ENCODE results near the gene LMBRD1.
A peak's percentile ranks its signal among the peaks of the same experiment; 100 is the strongest.

Gene LMBRD1

GRCh38 chr6:69813508-69813907 is 16.7 kb upstream of the LMBRD1 start:
- peak overlapping the region; percentile 77 for H2AFZ ChIP-seq (ENCODE audit: low read length)
- H3K79me2 ChIP-seq (ENCODE audit: insufficient read depth, low read length) = no peaks in the 10 kb centered on the region

GRCh38 chr6:69812746-69813427 is 16.1 kb upstream of the LMBRD1 start:
- no peaks in the 10 kb centered on the region for H3K9me3 ChIP-seq (ENCODE audit: insufficient read depth, low read depth, low read length)
- no peaks in the 10 kb centered on the region for H3K9me2 ChIP-seq (replicated peaks; ENCODE audit: low read depth, low read length)
- H2AFZ ChIP-seq (ENCODE audit: low read length) = no peak overlapping the region
- no peak overlapping the region for H3K4me3 ChIP-seq (ENCODE audit: low read length, poor library complexity, severe bottlenecking)
- no peaks in the 10 kb centered on the region for H3K79me2 ChIP-seq (ENCODE audit: insufficient read depth, low read length)
- H3K9ac ChIP-seq (ENCODE audit: low read depth, low read length, poor library complexity, severe bottlenecking) = no peak overlapping the region
- no peaks in the 10 kb centered on the region for H3F3A ChIP-seq (ENCODE audit: low read depth)
- H3K4me2 ChIP-seq (ENCODE audit: low read depth, low read length, poor library complexity, severe bottlenecking) = no peak overlapping the region
- no peaks in the 10 kb centered on the region for H4K20me1 ChIP-seq (ENCODE audit: insufficient read depth, low read length, poor library complexity, severe bottlenecking)
- H3K36me3 ChIP-seq (ENCODE audit: insufficient read depth, low read length) = no peaks in the 10 kb centered on the region
- H3K27me3 ChIP-seq (ENCODE audit: insufficient read depth, low read length, poor library complexity, severe bottlenecking) = no peaks in the 10 kb centered on the region
- no peak for TF ChIP-seq EZH2phosphoT487 (IDR thresholded peaks at IDR 0.05; ENCODE audit: borderline replicate concordance)
- no peak for TF ChIP-seq CTCF (conservative IDR thresholded peaks at IDR 0.05; ENCODE audit: low read length)
- peaks cover 17% of the 10 kb centered on the region for H3K4me1 ChIP-seq (ENCODE audit: insufficient read depth, low read length, poor library complexity, severe bottlenecking)

More at GRCh38 chr6:69813508-69813907, 16.7 kb upstream of the LMBRD1 start:
- Histone ChIP-seq H3K9me3 (ENCODE audit: insufficient read depth, low read depth, low read length) (no peaks in the 10 kb centered on the region), H4K20me1 (ENCODE audit: insufficient read depth, low read length, poor library complexity, severe bottlenecking) (no peaks in the 10 kb centered on the region), H3K4me1 (ENCODE audit: insufficient read depth, low read length, poor library complexity, severe bottlenecking) (peaks cover 17% of the 10 kb centered on the region), H3K4me2 (ENCODE audit: low read depth, low read length, poor library complexity, severe bottlenecking) (no peak overlapping the region), H3K27me3 (ENCODE audit: insufficient read depth, low read length, poor library complexity, severe bottlenecking) (no peaks in the 10 kb centered on the region), H3K4me3 (ENCODE audit: low read length, poor library complexity, severe bottlenecking) (no peak overlapping the region), H3K36me3 (ENCODE audit: insufficient read depth, low read length) (no peaks in the 10 kb centered on the region), H3F3A (ENCODE audit: low read depth) (no peaks in the 10 kb centered on the region), H3K9me2 (replicated peaks; ENCODE audit: low read depth, low read length) (no peaks in the 10 kb centered on the region), H3K9ac (ENCODE audit: low read depth, low read length, poor library complexity, severe bottlenecking) (no peak overlapping the region)
- TF ChIP-seq EZH2phosphoT487 (IDR thresholded peaks at IDR 0.05; ENCODE audit: borderline replicate concordance) = no peak
- no peak for TF ChIP-seq CTCF (conservative IDR thresholded peaks at IDR 0.05; ENCODE audit: low read length)

GRCh38 chr6:69802995-69803394 is 6.2 kb upstream of the LMBRD1 start:
- Histone ChIP-seq H3K4me1 (ENCODE audit: insufficient read depth, low read length, poor library complexity, severe bottlenecking) (no peaks in the 10 kb centered on the region), H3F3A (ENCODE audit: low read depth) (no peaks in the 10 kb centered on the region), H3K4me2 (ENCODE audit: low read depth, low read length, poor library complexity, severe bottlenecking) (no peak overlapping the region), H4K20me1 (ENCODE audit: insufficient read depth, low read length, poor library complexity, severe bottlenecking) (no peaks in the 10 kb centered on the region), H3K27me3 (ENCODE audit: insufficient read depth, low read length, poor library complexity, severe bottlenecking) (no peaks in the 10 kb centered on the region), H3K9me3 (ENCODE audit: insufficient read depth, low read depth, low read length) (no peaks in the 10 kb centered on the region), H3K79me2 (ENCODE audit: insufficient read depth, low read length) (no peaks in the 10 kb centered on the region), H3K9me2 (replicated peaks; ENCODE audit: low read depth, low read length) (no peaks in the 10 kb centered on the region), H3K9ac (ENCODE audit: low read depth, low read length, poor library complexity, severe bottlenecking) (no peak overlapping the region), H2AFZ (ENCODE audit: low read length) (no peak overlapping the region), H3K36me3 (ENCODE audit: insufficient read depth, low read length) (no peaks in the 10 kb centered on the region), H3K4me3 (ENCODE audit: low read length, poor library complexity, severe bottlenecking) (no peak overlapping the region)
- TF ChIP-seq EZH2phosphoT487 (IDR thresholded peaks at IDR 0.05; ENCODE audit: borderline replicate concordance) = no peak
- TF ChIP-seq CTCF (conservative IDR thresholded peaks at IDR 0.05; ENCODE audit: low read length) = no peak
